NCI-H226 (cell line): ENCODE data around the gene KRTAP23-1.

Source experiments
- DNase-seq: peaks from one replicate; pipeline ENCODE4 v3.0.0-alpha.2; 2015

Gene KRTAP23-1

GRCh38 chr21:30348506-30348905 lies at the start of gene KRTAP23-1:
KRTAP23-1 (minus strand) TSS chr21:30348606; CDS start chr21:30348606, 0 bp downstream.
- DNase-seq = no peak

- DNase-seq = no peak
Observed at GRCh38 chr21:30395731-30396130, 47.3 kb upstream of the KRTAP23-1 start, which contains the start of gene KRTAP13-1. KRTAP13-1 (plus strand) TSS chr21:30396031; CDS start chr21:30396087, 56 bp downstream.

- DNase-seq = no peak
Observed at GRCh38 chr21:30391492-30392025, 43.2 kb upstream of the KRTAP23-1 start.

- DNase-seq = no peak
Observed at GRCh38 chr21:30382201-30382600, 33.8 kb upstream of the KRTAP23-1 start.

- DNase-seq = no peak
Observed at GRCh38 chr21:30372139-30372770, 23.8 kb upstream of the KRTAP23-1 start, which contains the start of gene KRTAP13-2. KRTAP13-2 (minus strand) TSS chr21:30372271; CDS start chr21:30372213, 58 bp downstream.

GRCh38 chr21:30355906-30356305 lies 7.5 kb upstream of the KRTAP23-1 start:
- no peak for DNase-seq

GRCh38 chr21:30354308-30355005 lies 6.1 kb upstream of the KRTAP23-1 start:
- no peak for DNase-seq

- DNase-seq = no peak
Observed at GRCh38 chr21:30351534-30351933, 3.1 kb upstream of the KRTAP23-1 start.

- peak; percentile 10 for DNase-seq
Observed at GRCh38 chr21:30349572-30349971, 1.2 kb upstream of the KRTAP23-1 start.

GRCh38 chr21:30345014-30345413 lies 3.4 kb downstream of the KRTAP23-1 start:
- no peak for DNase-seq

GRCh38 chr21:30340714-30341573 lies 7.5 kb downstream of the KRTAP23-1 start:
- peak; percentile 14 for DNase-seq

GRCh38 chr21:30338717-30339116 lies 9.7 kb downstream of the KRTAP23-1 start:
- DNase-seq = no peak

GRCh38 chr21:30337772-30338171 lies 10.6 kb downstream of the KRTAP23-1 start:
- DNase-seq = no peak

GRCh38 chr21:30337276-30337744 lies 11.1 kb downstream of the KRTAP23-1 start, which contains the start of gene KRTAP27-1:
KRTAP27-1 (minus strand) TSS chr21:30337694; CDS start chr21:30337668, 26 bp downstream.
- no peak for DNase-seq

- DNase-seq = peak; percentile 43
Observed at GRCh38 chr21:30336596-30336995, 11.8 kb downstream of the KRTAP23-1 start.

- DNase-seq = no peak
Observed at GRCh38 chr21:30333736-30334135, 14.7 kb downstream of the KRTAP23-1 start.

GRCh38 chr21:30332681-30333080 lies 15.7 kb downstream of the KRTAP23-1 start:
- no peak for DNase-seq

- DNase-seq = peak; percentile 68
Observed at GRCh38 chr21:30329203-30329875, 19.1 kb downstream of the KRTAP23-1 start.

- DNase-seq = no peak
Observed at GRCh38 chr21:30326390-30326789, 22.0 kb downstream of the KRTAP23-1 start.

- no peak for DNase-seq
Observed at GRCh38 chr21:30320215-30320614, 28.2 kb downstream of the KRTAP23-1 start, which contains the start of gene KRTAP26-1. KRTAP26-1 (minus strand) TSS chr21:30320315; CDS start chr21:30320035, 280 bp downstream.

GRCh38 chr21:30315701-30316100 lies 32.7 kb downstream of the KRTAP23-1 start:
- no peak for DNase-seq

GRCh38 chr21:30306884-30307283 lies 41.5 kb downstream of the KRTAP23-1 start:
- no peak for DNase-seq
